Breast epithelium (tissue), 4 donors: ENCODE measurements around the gene LDLRAD3. TPM values are rescaled to one million over a fixed set of nuclear protein-coding genes. Genes with fewer than 3 reads are reported as not detected.

Experiments used
- DNase-seq, 2 donors: peaks; one replicate each; pipeline ENCODE4 v3.0.0-alpha.2; 2019; ENCODE audit warnings: low spot score in 2 of 2
- H3K27ac ChIP-seq, 2 donors: fragments of 200-600 bp; sonication (generic) in 1 of 2; one replicate each; pipeline ENCODE4 v1.5.1; 2016 to 2019; ENCODE audit warnings: mild to moderate bottlenecking in 1 of 2
- H3K27me3 ChIP-seq, 2 donors: fragments of 200-600 bp; sonication (generic) in 1 of 2; one replicate each; pipeline versions ENCODE4 v1.5.1 to v1.6.0; 2017 to 2019; ENCODE audit warnings: control low read depth in 1 of 2, mild to moderate bottlenecking in 1 of 2
- H3K36me3 ChIP-seq: fragments of 200-600 bp; one replicate; pipeline ENCODE4 v1.5.1; 2019
- H3K4me1 ChIP-seq, 2 donors: fragments of 200-600 bp; sonication (generic); one replicate each; pipeline ENCODE4 v1.5.1; 2016 to 2019; ENCODE audit warnings: control low read depth in 1 of 2
- H3K4me3 ChIP-seq, 3 donors: fragments of 200-600 bp; sonication (generic); 1 replicate in 2 of 3; 2 replicates in 1 of 3; pipeline ENCODE4 v1.5.1; 2016 to 2019; ENCODE audit warnings: mild to moderate bottlenecking in 3 of 3, moderate library complexity in 2 of 3
- H3K9me3 ChIP-seq, 2 donors: fragments of 200-600 bp; sonication (generic) in 1 of 2; one replicate each; pipeline ENCODE4 v1.5.1; 2016 to 2019; ENCODE audit warnings: control low read depth in 1 of 2
- CTCF ChIP-seq, 3 donors: fragments of 450-650 bp; IDR thresholded peaks; one replicate each; pipeline ENCODE4 v1.5.1; 2016 to 2017; ENCODE audit warnings: antibody characterized with exemption in 3 of 3, mild to moderate bottlenecking in 3 of 3, moderate library complexity in 3 of 3
- POLR2A ChIP-seq: fragments of 450-650 bp; IDR thresholded peaks from one replicate; pipeline ENCODE4 v1.6.1; 2016; ENCODE audit warnings: antibody characterized with exemption, mild to moderate bottlenecking, moderate library complexity
- POLR2AphosphoS5 ChIP-seq, 3 donors: sonication (generic); formaldehyde crosslinking; IDR thresholded peaks; one replicate each; pipeline ENCODE4 v1.6.1; 2017; ENCODE audit warnings: antibody characterized with exemption in 3 of 3
- intact Hi-C: fragments of 100-400 bp; cut with DNase I; formaldehyde crosslinking; loops from one replicate; pipeline ENCODE4 v1.15.1; 2023; ENCODE audit warnings: low total_unique reads
- total RNA-seq, 3 donors: library from RNA; depleted of rRNA; stranded (reverse); fragments of >200 nt; gene quantifications; one replicate each; pipeline ENCODE4 v1.1.0, GENCODE V29; 2016

Gene LDLRAD3
- total RNA-seq, 3 donors from 2014 or later = 20.3 to 45.4 (median 40.6) TPM

GRCh38 chr11:36151933-36152580 lies 208.2 kb downstream of the LDLRAD3 start:
- no peak for DNase-seq
- no peak for TF ChIP-seq CTCF (IDR thresholded peaks at IDR 0.05)
- Histone ChIP-seq H3K27me3 (no peaks in the 10 kb centered on the region), H3K4me3 (no peak overlapping the region), H3K27ac (no peak overlapping the region), H3K9me3 (no peaks in the 10 kb centered on the region), H3K4me1 (no peaks in the 10 kb centered on the region), H3K36me3 (no peaks in the 10 kb centered on the region)
- intact Hi-C loops = loop anchor here (2.0 to 10.0 kb wide), 2 partner anchors 39 to 1077 kb away; no protein-coding TSS in a partner anchor

GRCh38 chr11:36153551-36153950 lies 209.7 kb downstream of the LDLRAD3 start:
- intact Hi-C loops = loop anchor here (2.0 to 10.0 kb wide), 2 partner anchors 37 to 1079 kb away; no protein-coding TSS in a partner anchor
- H3K9me3 ChIP-seq = no peaks in the 10 kb centered on the region
- no peaks in the 10 kb centered on the region for H3K4me1 ChIP-seq
- no peak overlapping the region for H3K4me3 ChIP-seq
- H3K27ac ChIP-seq = peak overlapping the region in 1 of 2 donors; percentile 43
- TF ChIP-seq POLR2A (no peak), POLR2AphosphoS5 (IDR thresholded peaks at IDR 0.05) (no peak), CTCF (IDR thresholded peaks at IDR 0.05) (no peak)
- no peaks in the 10 kb centered on the region for H3K27me3 ChIP-seq
- no peak for DNase-seq
- H3K36me3 ChIP-seq = no peaks in the 10 kb centered on the region

DNA sequence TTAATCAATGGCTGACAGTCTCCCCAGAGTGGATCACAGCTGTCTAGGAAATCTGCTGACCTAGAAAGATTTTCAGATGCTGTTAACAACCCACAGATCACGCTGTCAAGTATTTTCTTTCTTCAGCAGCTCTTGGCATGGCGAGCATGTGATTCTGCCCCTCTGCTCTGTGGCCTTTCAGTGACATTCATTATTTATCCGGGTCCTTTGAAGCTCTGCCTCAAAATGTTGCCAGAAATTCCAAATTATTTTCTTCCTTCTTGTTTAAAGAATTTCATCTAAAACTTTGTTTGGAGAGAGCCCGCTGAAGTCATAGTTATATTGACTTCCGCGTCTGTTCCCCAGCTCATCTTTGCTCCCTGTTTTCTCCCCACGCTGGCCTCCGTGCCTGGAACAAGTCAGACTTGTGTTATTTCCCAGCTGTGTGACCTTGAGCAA lies 211.3 kb downstream of the LDLRAD3 start:
- Histone ChIP-seq H3K4me3 (no peak overlapping the region), H3K9me3 (no peaks in the 10 kb centered on the region), H3K27ac (peak overlapping the region; percentile 54 to 56), H3K27me3 (no peaks in the 10 kb centered on the region), H3K36me3 (no peaks in the 10 kb centered on the region), H3K4me1 (no peaks in the 10 kb centered on the region)
- TF ChIP-seq CTCF (IDR thresholded peaks at IDR 0.05) (no peak), POLR2AphosphoS5 (IDR thresholded peaks at IDR 0.05) (peak in 1 of 3 donors; percentile 16)
- DNase-seq = no peak
- intact Hi-C loops = loop anchor here (10.0 kb wide), 1 partner anchor 1080 kb away; no protein-coding TSS in a partner anchor

DNA sequence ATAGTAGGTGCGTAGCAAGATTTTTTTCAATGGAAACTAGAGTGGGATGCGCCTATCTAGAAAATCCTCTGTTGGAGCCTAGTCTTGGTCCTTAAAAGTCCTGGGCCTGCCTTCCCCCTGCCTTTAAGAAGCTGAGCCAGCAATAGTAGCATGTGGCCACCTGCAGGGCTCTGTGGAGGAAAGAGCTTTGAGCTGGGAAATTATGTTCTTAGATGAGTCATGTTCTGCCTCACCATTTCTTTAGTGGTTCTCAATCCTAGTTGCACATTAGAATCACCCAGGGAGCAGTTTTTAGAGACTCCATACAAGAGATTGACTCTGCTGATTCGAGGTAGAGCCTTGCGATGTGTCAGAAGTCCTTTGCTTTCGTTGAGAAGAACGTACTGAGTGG lies 211.9 kb downstream of the LDLRAD3 start:
- no peak for DNase-seq
- no peaks in the 10 kb centered on the region for H3K27me3 ChIP-seq
- intact Hi-C loops = loop anchor here (10.0 kb wide), 1 partner anchor 1081 kb away; no protein-coding TSS in a partner anchor
- TF ChIP-seq POLR2A = no peak
- no peaks in the 10 kb centered on the region for H3K36me3 ChIP-seq
- H3K4me3 ChIP-seq = no peak overlapping the region
- peak overlapping the region; percentile 54 to 56 for H3K27ac ChIP-seq
- no peaks in the 10 kb centered on the region for H3K9me3 ChIP-seq
- no peaks in the 10 kb centered on the region for H3K4me1 ChIP-seq

DNA sequence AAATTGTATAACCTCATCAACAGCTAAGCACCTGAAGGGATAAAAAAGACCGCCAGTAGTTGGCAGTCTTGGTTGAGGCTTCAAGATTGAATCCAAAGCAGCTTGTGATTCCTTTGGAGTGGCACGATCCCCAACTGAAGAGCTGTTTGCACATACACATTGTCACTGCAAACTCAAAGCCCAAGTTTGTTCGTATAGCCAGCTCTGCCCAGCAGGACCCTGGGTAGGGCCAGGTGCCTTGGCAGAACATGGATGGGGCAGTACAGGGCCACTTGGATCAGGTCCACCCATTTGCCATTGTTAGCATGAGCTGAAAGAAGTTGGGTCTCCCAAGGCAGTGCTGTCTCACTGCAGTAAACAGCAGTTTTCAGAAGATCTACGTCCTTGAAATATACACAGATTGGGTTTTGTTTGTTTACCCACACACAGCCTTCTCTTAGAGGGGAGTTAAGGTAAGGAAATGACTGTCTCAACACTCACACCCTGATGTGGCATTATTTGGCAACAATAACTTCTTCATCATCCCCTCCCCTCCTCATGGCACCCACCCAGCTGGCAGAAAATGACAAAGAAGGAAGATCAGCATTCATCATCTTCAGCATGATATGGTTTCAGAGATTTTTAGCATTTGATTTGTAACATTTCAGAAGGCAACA lies 212.4 kb downstream of the LDLRAD3 start:
- Histone ChIP-seq H3K9me3 (no peaks in the 10 kb centered on the region), H3K36me3 (no peaks in the 10 kb centered on the region), H3K27me3 (no peaks in the 10 kb centered on the region), H3K4me3 (no peak overlapping the region), H3K4me1 (no peaks in the 10 kb centered on the region), H3K27ac (peak overlapping the region; percentile 54 to 56)
- intact Hi-C loops = loop anchor here (10.0 kb wide), 1 partner anchor 1081 kb away; no protein-coding TSS in a partner anchor
- no peak for DNase-seq
- no peak for TF ChIP-seq POLR2A
- no peak for TF ChIP-seq CTCF (IDR thresholded peaks at IDR 0.05)
- no peak for TF ChIP-seq POLR2AphosphoS5 (IDR thresholded peaks at IDR 0.05)
